ENCODE data around the gene SIPA1L3. TPM values are rescaled to one million over a fixed set of nuclear protein-coding genes. Genes with fewer than 3 reads are reported as not detected.

The SIPA1L3 gene
- total RNA-seq, 3 donors from 2014 or later: 9.6 to 29.8 (median 28.5) TPM

DNA sequence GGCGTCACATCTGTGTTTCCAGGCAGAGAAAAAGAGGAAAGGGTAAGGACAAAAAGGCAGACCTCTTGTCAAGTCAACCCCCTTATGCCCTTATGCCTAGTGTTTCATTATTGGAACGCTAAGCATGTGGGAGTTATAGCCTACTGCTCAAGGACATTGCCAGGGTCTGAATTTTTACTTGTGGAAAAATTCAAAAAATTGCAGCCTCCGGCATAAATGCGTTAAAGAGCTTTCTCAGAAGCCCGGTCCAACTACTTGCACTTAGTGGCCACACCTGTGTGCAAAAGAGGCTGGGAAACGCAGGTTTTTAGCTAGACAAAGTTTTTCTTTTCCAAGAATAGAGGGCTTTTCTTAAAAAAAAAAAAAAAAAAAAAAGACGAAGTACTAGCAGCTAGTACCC lies 177.2 kb downstream of the SIPA1L3 start:
- H3K4me3 ChIP-seq: no peak overlapping the region
- H3K27ac ChIP-seq: no peak overlapping the region
- intact Hi-C loops (cut with DNase I; ENCODE audit: low total_unique reads): no loop called here
- H3K9me3 ChIP-seq: no peaks in the 10 kb centered on the region
- DNase-seq (ENCODE audit: low spot score in 2 of 2): no peak
- TF ChIP-seq POLR2AphosphoS5 (IDR thresholded peaks at IDR 0.05) (no peak), POLR2A (IDR thresholded peaks at IDR 0.05) (no peak)
- TF ChIP-seq, protein P1, sequence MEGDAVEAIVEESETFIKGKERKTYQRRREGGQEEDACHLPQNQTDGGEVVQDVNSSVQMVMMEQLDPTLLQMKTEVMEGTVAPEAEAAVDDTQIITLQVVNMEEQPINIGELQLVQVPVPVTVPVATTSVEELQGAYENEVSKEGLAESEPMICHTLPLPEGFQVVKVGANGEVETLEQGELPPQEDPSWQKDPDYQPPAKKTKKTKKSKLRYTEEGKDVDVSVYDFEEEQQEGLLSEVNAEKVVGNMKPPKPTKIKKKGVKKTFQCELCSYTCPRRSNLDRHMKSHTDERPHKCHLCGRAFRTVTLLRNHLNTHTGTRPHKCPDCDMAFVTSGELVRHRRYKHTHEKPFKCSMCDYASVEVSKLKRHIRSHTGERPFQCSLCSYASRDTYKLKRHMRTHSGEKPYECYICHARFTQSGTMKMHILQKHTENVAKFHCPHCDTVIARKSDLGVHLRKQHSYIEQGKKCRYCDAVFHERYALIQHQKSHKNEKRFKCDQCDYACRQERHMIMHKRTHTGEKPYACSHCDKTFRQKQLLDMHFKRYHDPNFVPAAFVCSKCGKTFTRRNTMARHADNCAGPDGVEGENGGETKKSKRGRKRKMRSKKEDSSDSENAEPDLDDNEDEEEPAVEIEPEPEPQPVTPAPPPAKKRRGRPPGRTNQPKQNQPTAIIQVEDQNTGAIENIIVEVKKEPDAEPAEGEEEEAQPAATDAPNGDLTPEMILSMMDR (IDR thresholded peaks at IDR 0.05): no peak
- no peaks in the 10 kb centered on the region for H3K4me1 ChIP-seq
- no peaks in the 10 kb centered on the region for H3K27me3 ChIP-seq
- H3K36me3 ChIP-seq: no peaks in the 10 kb centered on the region

DNA sequence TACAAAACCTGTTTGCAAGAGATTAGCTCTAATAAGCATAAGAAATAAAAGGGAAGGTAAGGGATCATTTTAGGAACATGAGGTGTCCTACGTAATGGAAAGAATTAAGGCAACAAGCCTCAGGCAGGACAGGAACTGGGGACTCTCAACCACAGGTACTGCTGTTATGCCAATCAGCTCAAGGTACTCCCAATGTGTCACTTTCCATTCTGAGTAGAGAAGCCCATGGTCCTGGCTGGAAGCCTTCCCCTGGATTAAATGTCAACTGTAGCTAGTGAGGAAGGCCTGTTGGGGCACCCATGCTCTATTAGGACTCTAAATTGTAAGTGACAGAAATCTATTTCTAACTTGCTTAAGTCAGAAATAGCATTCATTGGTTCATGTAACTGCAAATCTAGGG lies 182.4 kb downstream of the SIPA1L3 start:
- Histone ChIP-seq H3K4me1 (no peaks in the 10 kb centered on the region), H3K9me3 (no peaks in the 10 kb centered on the region), H3K36me3 (no peaks in the 10 kb centered on the region), H3K27me3 (no peaks in the 10 kb centered on the region), H3K4me3 (no peak overlapping the region), H3K27ac (no peak overlapping the region)
- intact Hi-C loops (cut with DNase I; ENCODE audit: low total_unique reads): no loop called here
- DNase-seq (ENCODE audit: low spot score in 2 of 2): no peak
- no peak for TF ChIP-seq POLR2A (IDR thresholded peaks at IDR 0.05)
- no peak for TF ChIP-seq POLR2AphosphoS5 (IDR thresholded peaks at IDR 0.05)
- TF ChIP-seq, protein P1 (IDR thresholded peaks at IDR 0.05): no peak

DNA sequence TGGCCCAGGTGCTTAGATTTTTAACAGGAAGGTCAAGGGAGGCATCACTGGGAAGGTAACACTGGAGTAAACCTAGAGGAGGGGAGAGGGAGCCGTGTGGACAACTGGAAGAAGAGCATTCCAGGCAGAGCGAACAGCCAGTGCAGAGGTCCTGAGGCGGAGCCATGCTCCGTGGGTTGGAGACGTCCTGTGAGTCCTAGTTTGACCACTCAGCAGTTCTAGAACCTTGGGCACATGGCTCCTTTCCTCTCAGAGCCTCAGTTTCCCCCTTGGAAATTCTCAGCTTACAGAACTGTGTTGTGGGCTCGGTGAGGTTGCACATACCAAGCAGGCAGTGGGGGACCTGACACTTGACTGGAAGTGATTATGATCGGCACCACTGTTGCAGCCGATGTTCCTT lies 186.1 kb downstream of the SIPA1L3 start:
- TF ChIP-seq POLR2AphosphoS5 (IDR thresholded peaks at IDR 0.05) (no peak), POLR2A (IDR thresholded peaks at IDR 0.05) (no peak)
- TF ChIP-seq, protein P1 (IDR thresholded peaks at IDR 0.05): no peak
- DNase-seq (ENCODE audit: low spot score in 2 of 2): no peak
- Histone ChIP-seq H3K4me1 (no peaks in the 10 kb centered on the region), H3K9me3 (no peaks in the 10 kb centered on the region), H3K27me3 (no peaks in the 10 kb centered on the region), H3K4me3 (no peak overlapping the region), H3K36me3 (no peaks in the 10 kb centered on the region), H3K27ac (no peak overlapping the region)
- intact Hi-C loops (cut with DNase I; ENCODE audit: low total_unique reads): no loop called here

DNA sequence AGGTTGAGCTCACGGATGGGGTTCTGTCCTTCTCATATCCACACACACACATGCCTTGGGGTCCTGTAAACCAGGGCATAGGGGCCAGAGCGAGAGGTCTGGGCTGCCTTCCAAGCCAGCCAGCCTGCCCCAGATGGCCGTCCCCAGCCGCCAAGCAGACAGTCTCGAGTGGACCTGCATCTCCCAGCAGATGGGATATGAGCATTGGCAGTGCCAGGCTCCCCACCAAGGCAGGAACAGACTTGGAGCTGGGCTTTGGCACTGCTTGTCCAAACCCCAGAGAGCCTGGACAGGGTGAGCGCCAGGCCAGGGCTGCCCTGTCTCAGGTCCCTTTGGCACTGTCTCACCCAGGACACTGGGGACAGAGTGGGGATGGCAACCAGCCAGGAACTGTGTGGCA lies 186.6 kb downstream of the SIPA1L3 start:
- no peak for DNase-seq (ENCODE audit: low spot score in 2 of 2)
- TF ChIP-seq POLR2AphosphoS5 (IDR thresholded peaks at IDR 0.05) (no peak), POLR2A (IDR thresholded peaks at IDR 0.05) (no peak)
- TF ChIP-seq, protein P1 (IDR thresholded peaks at IDR 0.05): no peak
- Histone ChIP-seq H3K4me3 (no peak overlapping the region), H3K27me3 (no peaks in the 10 kb centered on the region), H3K4me1 (no peaks in the 10 kb centered on the region), H3K36me3 (no peaks in the 10 kb centered on the region), H3K27ac (no peak overlapping the region), H3K9me3 (no peaks in the 10 kb centered on the region)
- intact Hi-C loops (cut with DNase I; ENCODE audit: low total_unique reads): no loop called here

DNA sequence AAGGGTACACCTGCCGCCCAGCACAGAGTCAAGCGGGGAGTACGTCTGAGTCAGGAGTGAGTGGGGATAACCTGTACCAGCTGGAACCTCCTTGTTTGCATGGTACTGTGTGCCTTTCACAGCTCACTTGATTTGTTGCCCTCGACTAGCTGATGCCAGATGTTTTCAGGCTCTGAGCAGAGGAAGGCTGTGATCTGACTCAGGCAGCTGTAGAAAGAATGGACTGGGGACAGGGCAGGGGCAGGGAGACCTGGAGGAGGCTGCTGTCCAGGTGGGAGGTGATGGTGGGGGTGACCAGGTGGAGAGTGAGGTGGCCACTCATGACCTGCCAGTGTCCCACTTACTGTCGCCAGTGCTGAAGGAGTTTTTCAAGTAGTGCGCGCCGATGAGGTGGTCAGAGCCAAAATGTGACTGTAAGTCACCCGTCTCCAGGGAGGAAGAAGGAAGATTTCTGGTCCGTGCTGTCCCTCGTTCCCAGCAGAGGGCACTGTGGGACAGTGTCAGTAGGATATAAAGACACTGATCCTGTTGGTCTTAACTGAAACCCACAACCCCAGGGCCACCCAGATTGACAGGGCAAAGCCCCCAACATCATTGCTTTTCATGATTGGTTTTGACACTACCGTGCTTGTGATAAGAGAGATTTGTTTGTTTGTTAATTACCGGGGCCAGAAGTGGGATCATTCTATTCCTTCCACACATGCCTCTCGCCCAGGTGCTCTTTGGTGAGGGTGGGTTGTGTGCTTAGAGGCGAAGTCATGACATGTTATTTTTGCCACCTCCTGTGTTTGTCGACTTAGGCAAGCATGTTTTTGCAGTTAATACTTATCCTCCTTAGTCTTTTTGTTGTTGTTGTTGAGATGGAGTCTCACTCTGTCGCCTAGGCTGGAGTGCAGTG lies 188.7 kb downstream of the SIPA1L3 start:
- no peak overlapping the region for H3K4me3 ChIP-seq
- no peaks in the 10 kb centered on the region for H3K36me3 ChIP-seq
- H3K4me1 ChIP-seq: no peaks in the 10 kb centered on the region
- intact Hi-C loops (cut with DNase I; ENCODE audit: low total_unique reads): no loop called here
- no peaks in the 10 kb centered on the region for H3K9me3 ChIP-seq
- H3K27ac ChIP-seq: peak overlapping the region; percentile 29 to 57
- no peak for TF ChIP-seq POLR2A (IDR thresholded peaks at IDR 0.05)
- TF ChIP-seq POLR2AphosphoS5 (IDR thresholded peaks at IDR 0.05): peak in 1 of 3 donors; percentile 12
- TF ChIP-seq, protein P1 (IDR thresholded peaks at IDR 0.05): peak in 2 of 3 donors; percentile 43 to 65
- H3K27me3 ChIP-seq: no peaks in the 10 kb centered on the region
- DNase-seq (ENCODE audit: low spot score in 2 of 2): peak; percentile 66 to 78

Data from breast epithelium (tissue), 4 donors.